ENCODE data around the gene BCL2L2. TPM values are rescaled to one million over a fixed set of nuclear protein-coding genes. Genes with fewer than 3 reads are reported as not detected.

The BCL2L2 gene
- total RNA-seq, 1 donor from 2014 or later, result 25.0 TPM

DNA sequence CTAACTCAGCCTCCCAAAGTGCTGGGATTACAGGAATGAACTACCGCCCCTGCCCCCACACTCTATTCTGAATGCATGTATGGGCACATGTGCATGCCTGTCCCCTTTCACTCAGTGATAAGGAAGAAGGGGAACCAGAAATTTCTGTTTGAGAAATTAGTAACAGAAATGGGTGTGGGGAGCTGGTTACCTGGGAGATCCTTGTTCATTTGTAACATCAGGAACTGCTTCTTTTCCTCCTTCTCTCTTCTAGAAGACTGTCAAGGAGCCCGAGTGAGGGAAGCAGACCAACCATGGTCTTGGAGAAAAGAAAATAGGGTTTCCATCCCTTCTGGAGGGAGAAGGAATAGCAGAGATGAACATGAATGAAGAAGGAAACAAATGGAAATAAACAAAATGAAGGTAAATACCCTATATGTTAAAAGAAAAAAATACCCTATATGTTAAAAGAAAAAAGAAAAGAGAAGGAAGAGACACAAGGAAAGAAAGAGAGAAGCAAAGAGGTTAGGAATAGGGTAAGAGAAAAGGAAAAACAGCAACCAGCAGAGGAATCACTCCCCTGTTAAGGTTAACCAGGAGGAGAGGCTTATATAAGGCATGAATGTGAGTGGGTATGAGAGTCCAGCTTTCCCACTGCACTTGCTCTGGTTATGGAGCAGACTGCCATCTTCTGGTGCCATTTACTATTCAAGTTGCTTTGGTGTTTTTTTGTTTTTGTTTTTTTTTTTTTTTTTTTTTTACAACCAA is 7.2 kb upstream of the BCL2L2 start:
- peak; percentile 55 for TF ChIP-seq CTCF (IDR thresholded peaks at IDR 0.05; ENCODE audit: insufficient read depth, low read length, severe bottlenecking)
- Histone ChIP-seq H3K27me3 (ENCODE audit: control insufficient read depth, insufficient read depth, low read length) (no peaks in the 10 kb centered on the region), H3K36me3 (ENCODE audit: control insufficient read depth, insufficient read depth, low read length) (peaks cover 1% of the 10 kb centered on the region), H3K4me3 (ENCODE audit: low read depth, low read length) (no peak overlapping the region)
- peak; percentile 90 for DNase-seq (ENCODE audit: low read depth)
- no peak for FAIRE-seq

DNA sequence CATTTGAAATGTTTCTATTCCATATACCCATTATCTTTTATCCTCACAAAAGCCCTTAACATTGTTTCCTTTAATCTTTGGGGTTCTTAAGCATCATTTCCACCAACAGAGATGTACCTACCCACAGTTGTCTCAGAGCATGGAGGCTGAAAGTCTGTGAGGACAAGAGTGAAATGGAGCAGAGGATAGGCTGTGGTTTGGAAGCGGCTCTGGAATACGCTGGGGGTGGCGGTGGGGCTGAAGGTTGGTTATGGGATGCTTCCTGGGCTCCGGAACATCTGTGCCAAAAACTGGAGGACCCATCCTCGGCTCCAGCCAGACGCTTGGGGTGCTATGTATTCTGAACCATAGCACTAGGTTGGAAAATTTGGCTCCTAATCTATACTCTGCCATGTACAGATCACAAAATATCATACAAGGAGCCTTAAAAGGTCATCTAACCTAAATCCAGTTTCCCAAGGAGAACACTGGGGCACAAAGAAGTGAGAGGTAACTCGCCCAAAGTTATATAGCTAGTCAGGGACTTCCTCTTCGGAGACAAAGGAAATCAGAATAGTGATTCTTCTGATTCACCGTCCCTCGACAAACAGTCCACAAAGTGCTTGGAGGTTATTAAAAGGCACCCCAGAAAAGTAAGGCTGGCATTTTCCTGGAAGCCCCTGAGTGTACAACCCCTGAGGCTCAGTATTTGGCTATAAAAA is 6.5 kb upstream of the BCL2L2 start:
- FAIRE-seq, result no peak

DNA sequence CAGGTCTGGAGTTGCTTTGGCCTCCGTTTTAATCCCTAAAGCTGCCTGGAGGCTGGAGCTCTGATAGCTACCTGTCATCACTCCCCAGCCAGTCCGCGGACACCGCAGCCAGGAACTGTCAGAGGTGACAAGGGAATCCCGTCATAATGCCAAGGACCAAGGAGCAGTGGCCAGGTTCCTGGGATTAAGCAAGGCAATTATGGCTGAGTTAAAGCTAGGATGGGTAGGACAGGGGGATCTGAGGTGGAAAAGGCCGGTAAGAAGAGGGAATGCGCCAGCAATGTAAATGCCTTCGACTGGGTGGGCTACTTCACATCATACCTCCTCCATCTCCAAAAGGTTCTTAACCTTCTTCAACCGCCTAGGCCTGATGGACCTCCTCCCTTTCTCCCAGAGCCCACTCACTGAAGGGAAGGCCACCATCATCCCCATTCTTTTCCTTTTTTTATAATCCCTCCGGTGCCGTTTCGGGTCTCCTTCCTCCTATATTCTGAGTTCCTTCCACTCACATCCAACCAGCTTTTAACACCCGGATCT is 5.9 kb upstream of the BCL2L2 start:
- peak; percentile 36 for DNase-seq (ENCODE audit: low read depth)
- H3K36me3 ChIP-seq (ENCODE audit: control insufficient read depth, insufficient read depth, low read length), result peaks cover 1% of the 10 kb centered on the region
- no peak for FAIRE-seq
- H3K4me3 ChIP-seq (ENCODE audit: low read depth, low read length), result peak overlapping the region; percentile 61
- no peaks in the 10 kb centered on the region for H3K27me3 ChIP-seq (ENCODE audit: control insufficient read depth, insufficient read depth, low read length)
- TF ChIP-seq CTCF (IDR thresholded peaks at IDR 0.05; ENCODE audit: insufficient read depth, low read length, severe bottlenecking), result no peak

More for the DNA sequence above, 6.5 kb upstream of the BCL2L2 start:
- Histone ChIP-seq H3K4me3 (ENCODE audit: low read depth, low read length) (peak overlapping the region; percentile 61), H3K27me3 (ENCODE audit: control insufficient read depth, insufficient read depth, low read length) (no peaks in the 10 kb centered on the region), H3K36me3 (ENCODE audit: control insufficient read depth, insufficient read depth, low read length) (peaks cover 1% of the 10 kb centered on the region)
- no peak for DNase-seq (ENCODE audit: low read depth)
- no peak for TF ChIP-seq CTCF (IDR thresholded peaks at IDR 0.05; ENCODE audit: insufficient read depth, low read length, severe bottlenecking)

- peaks cover 1% of the 10 kb centered on the region for H3K36me3 ChIP-seq (ENCODE audit: control insufficient read depth, insufficient read depth, low read length)
- no peaks in the 10 kb centered on the region for H3K27me3 ChIP-seq (ENCODE audit: control insufficient read depth, insufficient read depth, low read length)
- TF ChIP-seq CTCF (IDR thresholded peaks at IDR 0.05; ENCODE audit: insufficient read depth, low read length, severe bottlenecking), result peak; percentile 75
- H3K4me3 ChIP-seq (ENCODE audit: low read depth, low read length), result peak overlapping the region; percentile 61
- FAIRE-seq, result no peak
- DNase-seq (ENCODE audit: low read depth), result peak; percentile 92
Measured at GRCh38 chr14:23301288-23301968, 5.2 kb upstream of the BCL2L2 start.

DNA sequence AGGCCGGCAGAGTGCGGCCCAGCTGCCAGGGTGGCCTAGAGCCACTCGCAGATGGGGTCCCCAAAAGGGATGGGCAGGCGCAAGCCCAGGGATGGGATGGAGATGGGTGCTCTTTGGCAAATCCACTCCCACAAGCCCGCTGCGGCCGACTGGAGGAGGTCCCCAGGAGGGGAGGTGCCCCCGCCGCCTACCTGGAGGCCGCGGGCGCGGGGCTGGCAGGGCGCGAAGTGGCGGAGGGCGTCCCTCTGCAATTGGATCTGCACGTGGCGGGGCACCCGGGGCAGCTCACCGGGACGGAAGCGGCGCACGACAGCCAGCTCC is 4.7 kb upstream of the BCL2L2 start:
- DNase-seq (ENCODE audit: low read depth) (no peak), FAIRE-seq (no peak)
- peaks cover 1% of the 10 kb centered on the region for H3K36me3 ChIP-seq (ENCODE audit: control insufficient read depth, insufficient read depth, low read length)
- H3K4me3 ChIP-seq (ENCODE audit: low read depth, low read length), result peak overlapping the region; percentile 55
- TF ChIP-seq CTCF (IDR thresholded peaks at IDR 0.05; ENCODE audit: insufficient read depth, low read length, severe bottlenecking), result no peak
- H3K27me3 ChIP-seq (ENCODE audit: control insufficient read depth, insufficient read depth, low read length), result no peaks in the 10 kb centered on the region
